DMS79 (cell line): Measurements from ENCODE around the gene TMEM43.

Experiments used
- DNase-seq: peaks from one replicate; lab custom pipeline; 2025; lab: John Stamatoyannopoulos, UW

The TMEM43 gene

GRCh38 chr3:14121859-14122258, 3.0 kb upstream of the TMEM43 start:
- no peak for DNase-seq

- no peak for DNase-seq
Observed at GRCh38 chr3:14122301-14122700, 2.6 kb upstream of the TMEM43 start.

GRCh38 chr3:14123308-14124222, 1.3 kb upstream of the TMEM43 start:
- DNase-seq = no peak

- DNase-seq = no peak
Observed at GRCh38 chr3:14124223-14124614, 633 bp upstream of the TMEM43 start.

GRCh38 chr3:14125193-14126016, 553 bp downstream of the TMEM43 start:
- no peak for DNase-seq

GRCh38 chr3:14126017-14126886, 1.4 kb downstream of the TMEM43 start:
- no peak for DNase-seq

GRCh38 chr3:14126887-14127505, 2.1 kb downstream of the TMEM43 start:
- DNase-seq = no peak

GRCh38 chr3:14127516-14128161, 2.8 kb downstream of the TMEM43 start:
- DNase-seq = no peak

- no peak for DNase-seq
Observed at GRCh38 chr3:14128724-14129123, 3.9 kb downstream of the TMEM43 start.

GRCh38 chr3:14129296-14129695, 4.4 kb downstream of the TMEM43 start:
- no peak for DNase-seq

GRCh38 chr3:14130230-14130629, 5.4 kb downstream of the TMEM43 start:
- no peak for DNase-seq

- no peak for DNase-seq
Observed at GRCh38 chr3:14130707-14131106, 5.9 kb downstream of the TMEM43 start.

- no peak for DNase-seq
Observed at GRCh38 chr3:14131134-14131533, 6.3 kb downstream of the TMEM43 start.

GRCh38 chr3:14132120-14132519, 7.3 kb downstream of the TMEM43 start:
- no peak for DNase-seq

- no peak for DNase-seq
Observed at GRCh38 chr3:14132689-14133088, 7.8 kb downstream of the TMEM43 start.

GRCh38 chr3:14133188-14133800, 8.4 kb downstream of the TMEM43 start:
- DNase-seq = no peak

- no peak for DNase-seq
Observed at GRCh38 chr3:14133876-14134275, 9.0 kb downstream of the TMEM43 start.

- DNase-seq = no peak
Observed at GRCh38 chr3:14134291-14134690, 9.4 kb downstream of the TMEM43 start.

- no peak for DNase-seq
Observed at GRCh38 chr3:14135581-14135980, 10.7 kb downstream of the TMEM43 start.

GRCh38 chr3:14137004-14137403, 12.2 kb downstream of the TMEM43 start:
- no peak for DNase-seq

GRCh38 chr3:14137445-14137844, 12.6 kb downstream of the TMEM43 start:
- DNase-seq = no peak
